SK-N-SH treated with all-trans-retinoic acid at 6 μM for 48 hours (cell line): ENCODE data around the gene FLII.
A peak's percentile ranks its signal among the peaks of the same experiment; 100 is the strongest.

ENCODE experiments used
- ATAC-seq: fragments of 200-7000 bp; cut with Tn5 transposase; 3 replicates; pipeline ENCODE4 v1.9.1; 2020; ENCODE audit warnings: mild to moderate bottlenecking, moderate library complexity
- ARNTL ChIP-seq: fragments of 450-650 bp; formaldehyde crosslinking; IDR thresholded peaks from 2 replicates; pipeline ENCODE4 v1.5.0; 2020; ENCODE audit warnings: low read depth, mild to moderate bottlenecking, moderate library complexity, borderline replicate concordance
- BACH2 ChIP-seq: fragments of 250-450 bp; sonication (Bioruptor Pico); IDR thresholded peaks from 2 replicates; pipeline ENCODE4 v1.9.0; 2021; ENCODE audit warnings: mild to moderate bottlenecking, borderline replicate concordance
- CSDC2 ChIP-seq: fragments of 250-450 bp; sonication (Bioruptor Pico); IDR thresholded peaks from 2 replicates; pipeline ENCODE4 v1.5.0; 2020; ENCODE audit warnings: mild to moderate bottlenecking, moderate library complexity
- ESRRG ChIP-seq: fragments of 250-450 bp; sonication (Bioruptor Pico); IDR thresholded peaks from 2 replicates; pipeline ENCODE4 v1.6.1; 2021; ENCODE audit warnings: mild to moderate bottlenecking
- GLIS3 ChIP-seq: fragments of 250-450 bp; sonication (Bioruptor Pico); IDR thresholded peaks from 2 replicates; pipeline ENCODE4 v1.5.0; 2020; ENCODE audit warnings: mild to moderate bottlenecking, moderate library complexity
- ISL1 ChIP-seq: fragments of 250-450 bp; sonication (Bioruptor Pico); IDR thresholded peaks from 2 replicates; pipeline ENCODE4 v2.1.2; 2022; ENCODE audit warnings: mild to moderate bottlenecking, moderate library complexity
- OSR1 ChIP-seq: fragments of 250-450 bp; sonication (Bioruptor Pico); IDR thresholded peaks from 2 replicates; pipeline ENCODE4 v1.8.0; 2022; ENCODE audit warnings: moderate library complexity, mild to moderate bottlenecking, inconsistent platforms
- PPARA ChIP-seq: fragments of 250-450 bp; sonication (Bioruptor Pico); IDR thresholded peaks from 2 replicates; pipeline ENCODE4 v1.5.0; 2020; ENCODE audit warnings: mild to moderate bottlenecking, borderline replicate concordance
- RARB ChIP-seq: fragments of 250-450 bp; sonication (Bioruptor Pico); IDR thresholded peaks from 2 replicates; pipeline ENCODE4 v1.8.0; 2021; ENCODE audit warnings: mild to moderate bottlenecking, moderate library complexity
- TCF4 ChIP-seq: fragments of 250-450 bp; sonication (Bioruptor Pico); IDR thresholded peaks from 2 replicates; pipeline ENCODE4 v1.8.0; 2021; ENCODE audit warnings: mild to moderate bottlenecking, moderate library complexity, borderline replicate concordance
- TOX ChIP-seq: fragments of 250-450 bp; sonication (Bioruptor Pico); IDR thresholded peaks from 2 replicates; pipeline ENCODE4 v1.8.0; 2021; ENCODE audit warnings: mild to moderate bottlenecking, moderate library complexity, borderline replicate concordance
- ZC3H10 ChIP-seq: fragments of 250-450 bp; sonication (Bioruptor Pico); IDR thresholded peaks from 2 replicates; pipeline ENCODE4 v1.5.1; 2021; ENCODE audit warnings: mild to moderate bottlenecking, moderate library complexity
- ZFP3 ChIP-seq: fragments of 250-450 bp; sonication (Bioruptor Pico); IDR thresholded peaks from 2 replicates; pipeline ENCODE4 v1.5.0; 2020; ENCODE audit warnings: mild to moderate bottlenecking, moderate library complexity
- ZFP30 ChIP-seq: fragments of 450-650 bp; formaldehyde crosslinking; IDR thresholded peaks from 2 replicates; pipeline ENCODE4 v1.5.0; 2022; ENCODE audit warnings: mild to moderate bottlenecking, moderate library complexity
- ZNF565 ChIP-seq: fragments of 450-650 bp; formaldehyde crosslinking; conservative IDR thresholded peaks from 2 replicates; pipeline ENCODE4 v1.5.0; 2020; ENCODE audit warnings: low read depth, mild to moderate bottlenecking, moderate library complexity
- ZNF70 ChIP-seq: fragments of 450-650 bp; formaldehyde crosslinking; IDR thresholded peaks from 2 replicates; pipeline ENCODE4 v1.5.0; 2020; ENCODE audit warnings: mild to moderate bottlenecking, moderate library complexity
- ZNF8 ChIP-seq: fragments of 450-650 bp; formaldehyde crosslinking; IDR thresholded peaks from 2 replicates; pipeline ENCODE4 v1.5.0; 2020; ENCODE audit warnings: mild to moderate bottlenecking, moderate library complexity
- TF ChIP-seq, protein P1 (sequence below): fragments of 250-450 bp; sonication (Bioruptor Pico); IDR thresholded peaks from 2 replicates; pipeline ENCODE4 v1.5.0; 2020; ENCODE audit warnings: mild to moderate bottlenecking, moderate library complexity
- TF ChIP-seq, protein P2 (sequence below): fragments of 250-450 bp; sonication (Bioruptor Pico); IDR thresholded peaks from 2 replicates; pipeline ENCODE4 v1.8.0; 2021; ENCODE audit warnings: low read depth, mild to moderate bottlenecking, moderate library complexity, borderline replicate concordance
- TF ChIP-seq, protein P3 (sequence below): fragments of 250-450 bp; sonication (Bioruptor Pico); IDR thresholded peaks from 2 replicates; pipeline ENCODE4 v1.5.1; 2021; ENCODE audit warnings: mild to moderate bottlenecking, moderate library complexity
- TF ChIP-seq, protein P4 (sequence below): fragments of 250-450 bp; sonication (Bioruptor Pico); IDR thresholded peaks from 2 replicates; pipeline ENCODE4 v1.8.0; 2020; ENCODE audit warnings: mild to moderate bottlenecking, moderate library complexity, borderline replicate concordance
- TF ChIP-seq, protein P5 (sequence below): fragments of 250-450 bp; sonication (Bioruptor Pico); IDR thresholded peaks from 2 replicates; pipeline ENCODE4 v1.5.1; 2020; ENCODE audit warnings: low read depth, mild to moderate bottlenecking, moderate library complexity

The FLII gene

DNA sequence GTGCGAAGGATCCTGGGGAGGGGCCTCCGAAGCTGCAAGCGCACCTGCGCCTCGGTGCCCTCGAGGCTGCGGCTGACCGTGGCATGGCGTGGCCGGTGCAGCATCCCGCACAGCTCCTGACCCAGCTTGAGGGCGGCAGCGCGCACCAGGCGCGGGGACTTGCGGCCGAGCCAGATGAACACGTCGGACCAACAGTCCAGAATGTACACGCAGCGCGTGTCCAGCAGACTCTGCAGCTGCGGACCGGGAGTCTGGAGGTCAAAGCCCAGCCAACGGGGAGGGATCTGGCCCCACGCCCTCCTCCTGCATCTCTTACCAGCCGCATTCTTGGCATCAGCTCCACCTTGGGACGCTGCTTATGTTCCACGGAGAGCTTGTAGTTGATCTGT, 10.9 kb downstream of the FLII start:
- TF ChIP-seq, protein P1, sequence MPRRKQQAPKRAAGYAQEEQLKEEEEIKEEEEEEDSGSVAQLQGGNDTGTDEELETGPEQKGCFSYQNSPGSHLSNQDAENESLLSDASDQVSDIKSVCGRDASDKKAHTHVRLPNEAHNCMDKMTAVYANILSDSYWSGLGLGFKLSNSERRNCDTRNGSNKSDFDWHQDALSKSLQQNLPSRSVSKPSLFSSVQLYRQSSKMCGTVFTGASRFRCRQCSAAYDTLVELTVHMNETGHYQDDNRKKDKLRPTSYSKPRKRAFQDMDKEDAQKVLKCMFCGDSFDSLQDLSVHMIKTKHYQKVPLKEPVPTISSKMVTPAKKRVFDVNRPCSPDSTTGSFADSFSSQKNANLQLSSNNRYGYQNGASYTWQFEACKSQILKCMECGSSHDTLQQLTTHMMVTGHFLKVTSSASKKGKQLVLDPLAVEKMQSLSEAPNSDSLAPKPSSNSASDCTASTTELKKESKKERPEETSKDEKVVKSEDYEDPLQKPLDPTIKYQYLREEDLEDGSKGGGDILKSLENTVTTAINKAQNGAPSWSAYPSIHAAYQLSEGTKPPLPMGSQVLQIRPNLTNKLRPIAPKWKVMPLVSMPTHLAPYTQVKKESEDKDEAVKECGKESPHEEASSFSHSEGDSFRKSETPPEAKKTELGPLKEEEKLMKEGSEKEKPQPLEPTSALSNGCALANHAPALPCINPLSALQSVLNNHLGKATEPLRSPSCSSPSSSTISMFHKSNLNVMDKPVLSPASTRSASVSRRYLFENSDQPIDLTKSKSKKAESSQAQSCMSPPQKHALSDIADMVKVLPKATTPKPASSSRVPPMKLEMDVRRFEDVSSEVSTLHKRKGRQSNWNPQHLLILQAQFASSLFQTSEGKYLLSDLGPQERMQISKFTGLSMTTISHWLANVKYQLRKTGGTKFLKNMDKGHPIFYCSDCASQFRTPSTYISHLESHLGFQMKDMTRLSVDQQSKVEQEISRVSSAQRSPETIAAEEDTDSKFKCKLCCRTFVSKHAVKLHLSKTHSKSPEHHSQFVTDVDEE (CRISPR knock-in tag), result no peak
- TF ChIP-seq ZNF8 (CRISPR knock-in tag), result no peak
- TF ChIP-seq ESRRG (CRISPR knock-in tag), result no peak
- no peak for TF ChIP-seq ZFP3 (CRISPR knock-in tag)
- no peak for TF ChIP-seq BACH2
- TF ChIP-seq, protein P2, sequence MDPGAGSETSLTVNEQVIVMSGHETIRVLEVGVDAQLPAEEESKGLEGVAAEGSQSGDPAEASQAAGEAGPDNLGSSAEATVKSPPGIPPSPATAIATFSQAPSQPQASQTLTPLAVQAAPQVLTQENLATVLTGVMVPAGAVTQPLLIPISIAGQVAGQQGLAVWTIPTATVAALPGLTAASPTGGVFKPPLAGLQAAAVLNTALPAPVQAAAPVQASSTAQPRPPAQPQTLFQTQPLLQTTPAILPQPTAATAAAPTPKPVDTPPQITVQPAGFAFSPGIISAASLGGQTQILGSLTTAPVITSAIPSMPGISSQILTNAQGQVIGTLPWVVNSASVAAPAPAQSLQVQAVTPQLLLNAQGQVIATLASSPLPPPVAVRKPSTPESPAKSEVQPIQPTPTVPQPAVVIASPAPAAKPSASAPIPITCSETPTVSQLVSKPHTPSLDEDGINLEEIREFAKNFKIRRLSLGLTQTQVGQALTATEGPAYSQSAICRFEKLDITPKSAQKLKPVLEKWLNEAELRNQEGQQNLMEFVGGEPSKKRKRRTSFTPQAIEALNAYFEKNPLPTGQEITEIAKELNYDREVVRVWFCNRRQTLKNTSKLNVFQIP (CRISPR knock-in tag), result no peak
- no peak for TF ChIP-seq TCF4 (CRISPR knock-in tag)
- no peak for TF ChIP-seq GLIS3 (CRISPR knock-in tag)
- TF ChIP-seq OSR1, result no peak
- no peak for TF ChIP-seq ZNF565
- no peak for TF ChIP-seq TOX
- TF ChIP-seq ZNF70 (CRISPR knock-in tag), result no peak
- no peak for TF ChIP-seq RARB
- TF ChIP-seq ZC3H10, result no peak
- TF ChIP-seq, all 23 proteins: peak for 0
- no peak for ATAC-seq

DNA sequence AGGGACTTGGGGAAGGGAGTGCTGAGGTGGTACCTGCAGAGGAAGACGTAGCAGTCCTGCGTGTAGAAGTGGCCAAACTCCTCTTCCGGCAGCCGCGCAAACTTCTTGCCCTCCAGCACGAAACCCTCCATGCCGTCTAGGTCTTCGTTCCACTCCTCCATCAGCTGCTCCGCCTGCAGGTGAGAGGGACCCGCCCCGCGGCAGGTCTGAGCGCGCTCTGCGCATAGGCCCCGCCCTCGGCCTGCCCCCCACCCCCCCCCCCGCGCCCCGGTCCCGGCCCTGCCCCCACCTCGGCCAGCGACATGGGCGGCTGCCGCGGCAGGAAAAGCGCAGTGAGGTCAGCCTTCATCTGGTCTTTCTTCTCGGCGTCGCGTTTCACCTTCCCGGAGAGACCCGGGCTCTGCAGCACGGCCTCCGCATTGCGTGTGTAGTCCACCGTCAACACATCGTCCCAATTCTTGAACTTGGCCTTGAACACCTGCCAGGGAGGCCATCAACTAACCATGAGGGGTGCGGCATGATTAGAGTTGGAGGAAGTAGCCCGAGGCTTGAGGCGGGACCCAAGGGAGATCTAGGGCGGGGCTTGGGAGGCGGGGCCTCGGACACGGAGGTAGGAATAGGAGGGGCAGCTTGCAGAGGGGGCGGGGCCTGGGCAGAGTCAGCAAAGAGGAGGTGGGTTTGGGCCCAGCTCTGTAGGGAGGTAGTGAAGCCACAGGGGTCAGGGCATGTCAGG, 11.5 kb downstream of the FLII start:
- TF ChIP-seq ZC3H10 (no peak), ZFP3 (CRISPR knock-in tag) (no peak), ZFP30 (CRISPR knock-in tag) (no peak), RARB (no peak), ZNF70 (CRISPR knock-in tag) (no peak), TOX (no peak), ZNF8 (CRISPR knock-in tag) (no peak), ESRRG (CRISPR knock-in tag) (no peak), OSR1 (no peak), ARNTL (no peak), PPARA (CRISPR knock-in tag) (no peak), ISL1 (no peak), BACH2 (no peak), CSDC2 (CRISPR knock-in tag) (no peak)
- TF ChIP-seq, protein P2 (CRISPR knock-in tag), result no peak
- TF ChIP-seq, protein P3, sequence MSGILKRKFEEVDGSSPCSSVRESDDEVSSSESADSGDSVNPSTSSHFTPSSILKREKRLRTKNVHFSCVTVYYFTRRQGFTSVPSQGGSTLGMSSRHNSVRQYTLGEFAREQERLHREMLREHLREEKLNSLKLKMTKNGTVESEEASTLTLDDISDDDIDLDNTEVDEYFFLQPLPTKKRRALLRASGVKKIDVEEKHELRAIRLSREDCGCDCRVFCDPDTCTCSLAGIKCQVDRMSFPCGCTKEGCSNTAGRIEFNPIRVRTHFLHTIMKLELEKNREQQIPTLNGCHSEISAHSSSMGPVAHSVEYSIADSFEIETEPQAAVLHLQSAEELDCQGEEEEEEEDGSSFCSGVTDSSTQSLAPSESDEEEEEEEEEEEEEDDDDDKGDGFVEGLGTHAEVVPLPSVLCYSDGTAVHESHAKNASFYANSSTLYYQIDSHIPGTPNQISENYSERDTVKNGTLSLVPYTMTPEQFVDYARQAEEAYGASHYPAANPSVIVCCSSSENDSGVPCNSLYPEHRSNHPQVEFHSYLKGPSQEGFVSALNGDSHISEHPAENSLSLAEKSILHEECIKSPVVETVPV, result no peak
- TF ChIP-seq, protein P1 (CRISPR knock-in tag), result no peak
- TF ChIP-seq, protein P4, sequence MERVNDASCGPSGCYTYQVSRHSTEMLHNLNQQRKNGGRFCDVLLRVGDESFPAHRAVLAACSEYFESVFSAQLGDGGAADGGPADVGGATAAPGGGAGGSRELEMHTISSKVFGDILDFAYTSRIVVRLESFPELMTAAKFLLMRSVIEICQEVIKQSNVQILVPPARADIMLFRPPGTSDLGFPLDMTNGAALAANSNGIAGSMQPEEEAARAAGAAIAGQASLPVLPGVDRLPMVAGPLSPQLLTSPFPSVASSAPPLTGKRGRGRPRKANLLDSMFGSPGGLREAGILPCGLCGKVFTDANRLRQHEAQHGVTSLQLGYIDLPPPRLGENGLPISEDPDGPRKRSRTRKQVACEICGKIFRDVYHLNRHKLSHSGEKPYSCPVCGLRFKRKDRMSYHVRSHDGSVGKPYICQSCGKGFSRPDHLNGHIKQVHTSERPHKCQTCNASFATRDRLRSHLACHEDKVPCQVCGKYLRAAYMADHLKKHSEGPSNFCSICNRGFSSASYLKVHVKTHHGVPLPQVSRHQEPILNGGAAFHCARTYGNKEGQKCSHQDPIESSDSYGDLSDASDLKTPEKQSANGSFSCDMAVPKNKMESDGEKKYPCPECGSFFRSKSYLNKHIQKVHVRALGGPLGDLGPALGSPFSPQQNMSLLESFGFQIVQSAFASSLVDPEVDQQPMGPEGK (CRISPR knock-in tag), result no peak
- TF ChIP-seq, protein P5, sequence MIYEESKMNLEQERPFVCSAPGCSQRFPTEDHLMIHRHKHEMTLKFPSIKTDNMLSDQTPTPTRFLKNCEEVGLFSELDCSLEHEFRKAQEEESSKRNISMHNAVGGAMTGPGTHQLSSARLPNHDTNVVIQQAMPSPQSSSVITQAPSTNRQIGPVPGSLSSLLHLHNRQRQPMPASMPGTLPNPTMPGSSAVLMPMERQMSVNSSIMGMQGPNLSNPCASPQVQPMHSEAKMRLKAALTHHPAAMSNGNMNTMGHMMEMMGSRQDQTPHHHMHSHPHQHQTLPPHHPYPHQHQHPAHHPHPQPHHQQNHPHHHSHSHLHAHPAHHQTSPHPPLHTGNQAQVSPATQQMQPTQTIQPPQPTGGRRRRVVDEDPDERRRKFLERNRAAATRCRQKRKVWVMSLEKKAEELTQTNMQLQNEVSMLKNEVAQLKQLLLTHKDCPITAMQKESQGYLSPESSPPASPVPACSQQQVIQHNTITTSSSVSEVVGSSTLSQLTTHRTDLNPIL (CRISPR knock-in tag), result no peak
- peak; percentile 38 for ATAC-seq
